Activated CD4-positive, alpha-beta T cell treated with anti-CD3 and anti-CD28 coated beads for 48 hours (primary cell): ENCODE measurements around the gene CAPN6.

Experiments used
- DNase-seq: peaks from one replicate; pipeline ENCODE4 v3.0.0-alpha.2; 2020

The CAPN6 gene, protein sequence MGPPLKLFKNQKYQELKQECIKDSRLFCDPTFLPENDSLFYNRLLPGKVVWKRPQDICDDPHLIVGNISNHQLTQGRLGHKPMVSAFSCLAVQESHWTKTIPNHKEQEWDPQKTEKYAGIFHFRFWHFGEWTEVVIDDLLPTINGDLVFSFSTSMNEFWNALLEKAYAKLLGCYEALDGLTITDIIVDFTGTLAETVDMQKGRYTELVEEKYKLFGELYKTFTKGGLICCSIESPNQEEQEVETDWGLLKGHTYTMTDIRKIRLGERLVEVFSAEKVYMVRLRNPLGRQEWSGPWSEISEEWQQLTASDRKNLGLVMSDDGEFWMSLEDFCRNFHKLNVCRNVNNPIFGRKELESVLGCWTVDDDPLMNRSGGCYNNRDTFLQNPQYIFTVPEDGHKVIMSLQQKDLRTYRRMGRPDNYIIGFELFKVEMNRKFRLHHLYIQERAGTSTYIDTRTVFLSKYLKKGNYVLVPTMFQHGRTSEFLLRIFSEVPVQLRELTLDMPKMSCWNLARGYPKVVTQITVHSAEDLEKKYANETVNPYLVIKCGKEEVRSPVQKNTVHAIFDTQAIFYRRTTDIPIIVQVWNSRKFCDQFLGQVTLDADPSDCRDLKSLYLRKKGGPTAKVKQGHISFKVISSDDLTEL

DNA sequence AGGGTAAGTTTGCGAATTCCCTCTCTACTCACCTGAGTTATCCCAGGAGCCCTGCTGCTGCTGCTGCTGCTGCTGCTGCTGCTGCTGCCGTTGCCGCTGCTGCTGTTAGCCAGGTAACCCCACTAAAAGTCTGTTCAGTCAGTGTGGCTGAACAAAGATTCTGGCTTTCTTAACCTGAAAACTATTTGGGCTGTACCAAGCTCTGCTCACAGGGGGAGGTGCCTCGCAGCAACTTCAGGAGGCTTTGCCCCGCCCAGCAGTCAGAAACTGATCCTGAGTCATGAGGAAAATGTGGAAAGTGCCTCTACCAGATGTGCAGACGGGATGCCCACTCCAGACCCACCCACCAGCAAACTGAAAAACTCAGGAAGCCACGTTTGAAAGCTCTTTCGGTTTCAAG is at the start of gene CAPN6:
TSS of gene CAPN6 (minus strand) at position 145 of the 400 bp plus-strand sequence. CDS start 6,547 bp downstream, outside the sequence.
- DNase-seq: no peak

DNA sequence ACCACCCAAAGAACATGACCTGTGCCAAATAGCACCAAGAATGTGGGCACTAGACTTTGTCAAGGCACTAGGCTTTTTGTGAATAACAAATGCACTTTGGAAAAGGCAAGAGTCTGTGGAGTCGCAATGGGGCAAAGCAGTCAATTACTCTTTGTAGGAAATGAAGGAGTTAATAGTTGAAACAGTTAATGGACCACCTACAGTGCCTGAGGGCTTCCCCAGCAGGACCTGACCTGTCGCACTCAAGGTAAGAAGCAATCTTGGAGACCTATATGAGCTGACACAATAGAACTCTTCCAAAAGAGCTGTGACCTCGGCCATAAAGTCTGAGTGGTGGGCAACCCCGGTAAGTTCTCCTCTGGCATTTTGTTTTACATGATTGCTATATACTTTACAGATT is 49.2 kb upstream of the CAPN6 start:
- no peak for DNase-seq

DNA sequence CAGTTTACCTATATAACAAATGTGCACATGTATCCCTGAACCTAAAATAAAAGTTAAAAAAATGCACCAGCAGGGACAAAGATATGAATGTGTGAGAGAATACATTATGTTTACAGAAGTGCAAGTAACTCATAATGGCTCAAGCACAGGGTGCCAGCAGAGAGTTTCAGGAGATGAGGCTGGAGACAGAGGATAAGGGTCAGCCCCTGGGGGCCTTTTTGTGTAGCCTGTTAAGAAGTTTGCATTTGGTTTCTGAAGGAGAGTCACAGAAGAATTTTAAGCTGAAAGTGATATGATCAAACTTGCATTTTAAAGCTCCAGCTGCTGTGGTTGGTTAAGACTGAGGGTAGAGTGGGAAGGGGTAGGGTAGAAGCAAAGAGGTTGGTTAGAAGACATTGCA is 48.6 kb upstream of the CAPN6 start:
- no peak for DNase-seq

DNA sequence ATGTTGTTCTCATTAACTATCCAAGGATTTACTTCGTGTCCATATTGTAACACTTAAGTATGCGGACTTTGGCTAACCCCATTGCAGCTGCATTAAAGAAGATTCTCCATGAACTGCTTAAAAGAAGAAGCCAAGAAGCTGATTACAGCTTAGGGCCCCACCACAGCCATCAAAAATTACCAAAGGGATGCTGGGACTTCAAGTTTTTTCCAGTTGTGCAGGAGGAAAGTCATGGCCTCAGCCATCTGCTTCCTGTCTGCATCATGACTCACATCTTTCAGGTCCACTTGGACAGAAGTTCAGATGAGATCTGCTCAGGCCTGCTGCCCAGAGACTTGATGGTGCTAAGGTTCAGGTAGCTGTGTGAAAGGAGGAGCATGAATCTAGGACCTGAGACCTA is 38.8 kb upstream of the CAPN6 start:
- no peak for DNase-seq

DNA sequence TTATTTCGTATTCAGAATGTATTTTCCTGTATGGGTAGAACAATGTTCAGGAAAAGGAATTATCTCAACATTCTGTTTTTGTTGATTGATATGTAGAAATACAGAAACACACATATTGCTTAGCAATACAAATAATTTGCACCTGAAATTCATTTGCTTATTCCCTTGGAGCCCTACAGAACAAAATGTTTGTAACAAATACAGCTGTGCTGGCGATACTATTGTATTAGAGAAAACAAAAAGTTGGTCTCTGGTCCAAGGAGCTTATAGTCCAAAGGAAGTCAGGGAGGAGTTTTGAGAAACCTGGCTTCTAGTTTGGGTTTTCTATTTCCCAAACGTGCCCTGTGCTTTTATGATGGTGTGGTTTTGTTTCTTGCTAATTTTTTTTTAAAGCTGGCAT is 37.8 kb upstream of the CAPN6 start:
- no peak for DNase-seq

DNA sequence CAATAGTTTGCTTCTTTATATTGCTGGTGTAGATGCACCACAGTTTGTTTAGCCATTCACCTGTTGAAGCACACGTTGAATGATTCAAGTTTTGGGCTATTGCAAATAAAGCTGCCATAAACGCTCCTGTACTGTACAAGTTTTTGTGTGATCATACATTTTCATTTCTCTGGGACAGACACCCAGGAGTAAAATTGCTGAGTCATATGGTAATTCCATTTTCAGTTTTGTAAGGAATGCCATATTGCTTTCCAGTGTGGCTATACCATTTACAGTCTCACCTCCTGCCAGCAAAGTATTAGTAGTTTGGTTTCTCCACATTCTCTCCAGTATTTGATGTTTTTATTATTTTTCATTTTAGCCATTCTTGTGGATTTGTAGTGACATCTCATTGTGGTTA is 32.0 kb upstream of the CAPN6 start:
- DNase-seq: no peak

DNA sequence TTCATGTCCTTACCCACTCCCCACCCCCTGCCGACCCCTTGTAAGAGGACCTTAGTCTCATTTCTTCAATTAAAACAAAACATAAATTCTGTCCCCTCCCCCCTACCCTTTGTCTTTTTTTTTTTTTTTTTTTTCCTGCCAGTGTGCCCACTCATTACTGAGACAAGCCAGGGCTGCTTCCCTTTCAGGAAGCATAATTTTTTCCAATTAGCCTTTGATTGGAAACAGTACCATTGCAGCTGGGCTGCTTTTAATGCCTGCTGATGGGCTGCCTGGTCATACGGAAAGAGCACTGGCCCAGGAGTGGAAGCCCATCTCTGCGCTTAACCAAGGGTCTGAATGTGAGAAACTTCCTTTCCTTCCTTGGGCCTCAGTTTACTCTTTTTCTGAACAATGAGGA is 18.6 kb upstream of the CAPN6 start:
- no peak for DNase-seq

DNA sequence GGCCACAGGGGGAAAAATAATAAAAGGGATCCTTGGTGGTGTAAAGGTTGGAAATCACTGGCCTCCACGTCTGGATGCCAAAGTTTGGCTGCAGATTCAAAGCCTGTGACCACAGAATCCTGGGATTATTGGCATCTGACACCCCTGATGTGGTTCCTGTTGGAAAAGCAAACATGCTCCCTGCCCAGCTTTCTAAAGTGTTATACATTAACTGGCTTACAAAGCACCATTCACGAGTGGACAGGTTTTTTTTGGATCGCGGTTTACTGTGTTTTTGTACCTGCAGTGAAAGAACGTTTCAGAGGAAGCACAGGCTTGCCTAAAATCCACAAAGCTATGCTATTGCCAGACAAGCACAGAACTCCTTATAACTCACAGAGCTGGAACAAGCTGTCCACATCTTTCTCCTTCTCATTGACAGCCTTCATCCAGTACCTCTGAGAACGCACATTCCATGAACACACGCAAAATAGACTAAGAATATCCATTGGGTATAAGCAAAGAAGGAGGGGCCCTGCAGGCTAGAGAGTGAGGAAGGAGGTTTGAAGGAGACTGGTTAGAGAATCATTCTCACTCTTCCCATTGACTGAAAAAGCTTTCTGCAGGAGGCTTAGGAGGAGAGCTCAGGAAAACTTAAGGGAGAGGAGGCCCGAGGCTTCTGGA is 14.5 kb upstream of the CAPN6 start:
- DNase-seq: no peak

DNA sequence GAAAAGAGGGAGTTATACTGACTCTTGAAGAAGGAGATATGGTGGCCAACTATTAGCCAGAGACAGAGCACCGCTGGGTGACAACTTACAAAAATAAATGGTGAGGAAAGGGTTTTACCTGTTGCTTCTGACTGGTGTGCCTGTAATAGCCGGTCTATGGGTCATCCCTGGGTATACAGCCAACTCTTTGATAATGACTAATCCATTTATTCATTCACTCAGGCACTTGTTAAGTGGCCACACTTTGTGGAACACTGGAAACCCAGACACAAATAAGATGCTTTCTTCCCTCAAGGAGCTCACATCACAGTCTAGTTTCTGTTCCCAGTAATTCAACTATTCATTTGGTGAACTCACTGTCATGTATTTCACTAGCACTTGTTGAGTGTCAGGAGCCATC is 13.2 kb upstream of the CAPN6 start:
- DNase-seq: no peak

DNA sequence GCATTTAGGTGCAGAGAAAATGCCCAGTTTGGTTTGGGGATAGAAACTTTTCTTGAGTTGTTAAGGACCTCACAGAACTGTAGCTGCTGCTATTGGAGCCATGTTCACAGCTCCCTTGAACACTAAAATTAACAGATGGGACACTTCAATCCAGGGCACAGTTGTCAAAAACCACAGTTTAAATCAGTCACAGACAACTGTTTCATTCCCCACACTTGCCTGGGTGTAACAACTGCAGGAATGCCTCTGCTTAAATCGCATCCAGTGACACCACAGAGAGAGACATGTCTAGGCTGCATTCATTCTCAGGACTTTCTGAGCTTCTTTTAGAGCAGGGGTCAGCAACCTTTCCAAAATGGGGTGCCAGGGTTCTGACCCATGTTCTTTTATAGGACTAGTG is 12.7 kb upstream of the CAPN6 start:
- DNase-seq: no peak

DNA sequence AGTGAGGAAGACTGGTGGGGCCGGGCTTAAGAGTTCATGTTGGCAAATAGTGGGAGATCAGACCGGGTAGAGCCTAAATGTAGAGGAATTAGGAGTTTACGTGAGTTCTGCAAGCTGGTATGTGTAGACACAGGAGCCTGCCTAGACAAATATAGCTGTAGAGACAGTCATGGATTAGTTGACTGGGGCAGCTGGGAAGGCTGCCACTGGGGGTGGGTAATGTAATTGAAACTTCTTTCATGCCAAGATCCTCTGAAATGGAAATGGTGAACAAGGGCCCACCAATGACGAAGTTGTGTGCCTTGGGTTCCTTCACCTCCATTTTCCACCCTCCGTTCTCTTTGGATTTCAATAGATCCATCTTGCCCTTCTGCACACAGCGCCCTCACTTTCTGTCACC is 11.9 kb upstream of the CAPN6 start:
- no peak for DNase-seq

DNA sequence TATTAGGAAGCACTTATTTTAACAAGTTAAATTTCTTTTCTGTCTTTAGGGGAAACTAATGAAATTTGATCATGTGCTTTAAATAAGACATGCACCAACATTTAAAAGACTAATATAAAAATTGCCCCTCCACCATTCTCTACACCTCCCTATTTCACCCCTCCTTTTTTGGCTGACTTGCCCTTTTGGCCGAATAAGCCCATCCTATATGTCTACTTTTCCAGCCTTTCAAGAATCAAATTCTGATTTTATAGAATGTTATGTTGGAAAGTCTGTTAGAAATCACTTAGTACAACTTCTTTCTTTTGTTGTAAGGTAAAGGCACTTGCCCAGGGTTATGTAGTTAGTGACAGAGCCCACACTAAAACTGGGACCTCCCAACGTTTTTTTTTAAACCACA is 1.8 kb downstream of the CAPN6 start:
- no peak for DNase-seq

DNA sequence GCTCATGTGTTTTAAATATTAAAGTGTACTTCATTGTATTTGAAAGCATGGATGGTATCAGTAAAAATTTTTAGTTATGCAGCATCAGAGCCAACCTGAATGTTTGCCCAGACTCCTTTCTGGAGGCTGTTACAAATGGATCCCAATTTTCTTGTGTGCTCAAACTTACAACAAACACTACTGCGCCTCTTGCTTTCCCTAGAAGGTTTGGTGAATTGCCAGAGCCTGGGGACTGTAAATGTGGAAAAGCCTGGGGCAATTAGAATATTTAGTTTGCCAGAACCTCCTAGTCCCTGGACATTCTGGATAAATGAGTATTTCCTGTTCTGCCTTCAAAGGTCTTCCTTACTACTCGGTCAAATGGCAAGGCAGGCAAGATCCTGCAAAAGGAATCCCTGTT is 4.8 kb downstream of the CAPN6 start:
- no peak for DNase-seq

DNA sequence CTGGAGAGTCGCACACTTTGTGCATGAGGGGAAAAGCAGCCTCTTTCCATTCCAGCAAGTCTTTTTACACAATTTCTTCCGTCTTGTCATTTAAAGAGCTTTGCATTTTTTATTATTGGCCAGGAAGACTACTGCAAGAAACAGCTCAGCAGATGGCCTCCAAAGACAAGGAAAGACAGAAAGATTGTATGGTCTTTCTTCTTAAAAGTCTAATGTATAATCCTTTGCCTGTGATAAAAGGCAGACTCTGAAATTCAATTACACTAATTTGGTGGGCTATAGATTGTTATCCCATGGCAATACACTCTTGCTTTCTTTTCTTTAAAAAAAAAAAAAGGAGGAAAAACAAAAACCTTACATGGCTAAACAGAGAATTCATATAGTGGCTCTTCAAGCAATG is 5.9 kb downstream of the CAPN6 start:
- no peak for DNase-seq

DNA sequence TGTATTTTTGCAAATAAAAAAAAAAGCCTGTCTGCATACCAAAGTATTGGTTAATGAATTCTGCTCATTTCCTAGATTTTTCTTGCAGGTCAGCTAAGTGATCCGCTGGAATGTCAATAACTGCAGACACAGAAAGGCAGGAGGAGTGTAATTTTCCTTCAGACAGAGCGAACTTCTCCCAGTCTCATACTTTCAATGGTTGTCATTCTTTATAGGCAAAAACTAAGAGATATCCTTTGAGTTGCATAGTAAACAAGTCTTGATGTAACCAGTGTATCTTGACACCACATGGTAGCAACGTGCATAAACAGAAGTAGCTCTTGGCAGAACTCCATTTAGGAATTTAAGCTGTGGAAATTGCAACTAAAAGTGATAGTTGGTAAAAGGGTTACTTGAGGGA is 8.2 kb downstream of the CAPN6 start:
- DNase-seq: no peak

DNA sequence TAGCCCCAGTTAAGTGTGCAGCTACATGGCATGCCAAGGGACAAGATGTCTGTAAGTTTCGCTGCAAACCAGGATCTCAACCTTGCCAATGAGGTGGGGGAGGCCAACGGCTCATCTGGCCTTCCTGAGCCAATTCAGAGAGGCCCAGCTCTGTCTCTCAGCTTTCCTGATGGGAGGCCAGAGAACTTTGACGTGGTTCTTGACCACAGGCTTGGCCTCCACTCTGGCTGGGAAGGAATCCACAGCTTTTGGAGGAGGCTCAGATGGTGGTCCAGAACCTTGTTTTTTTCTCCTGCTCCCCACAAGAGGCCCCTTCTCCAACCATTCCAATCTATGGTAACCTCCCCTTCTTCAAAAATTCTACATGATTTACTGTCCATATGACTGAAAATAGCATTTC is 9.8 kb downstream of the CAPN6 start:
- DNase-seq: no peak

DNA sequence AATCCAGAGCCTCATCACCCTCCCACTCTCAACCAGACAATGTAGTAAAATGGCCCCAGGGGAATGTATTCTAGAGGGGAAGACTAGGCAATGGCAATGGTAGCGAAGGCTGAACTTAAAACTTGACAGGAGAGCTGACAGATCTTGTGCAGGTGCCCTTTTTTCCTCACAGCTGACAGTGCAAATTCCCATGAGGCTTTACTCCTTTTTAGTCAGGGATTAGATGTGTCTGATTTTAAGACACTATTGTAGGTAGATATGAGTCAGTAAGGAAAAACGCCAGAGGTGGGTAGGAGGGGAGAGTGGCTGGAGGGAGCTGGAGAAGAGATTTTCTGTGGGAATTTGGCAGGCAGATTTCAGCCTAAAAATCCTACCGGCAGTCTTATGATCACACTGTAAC is 10.7 kb downstream of the CAPN6 start:
- no peak for DNase-seq

DNA sequence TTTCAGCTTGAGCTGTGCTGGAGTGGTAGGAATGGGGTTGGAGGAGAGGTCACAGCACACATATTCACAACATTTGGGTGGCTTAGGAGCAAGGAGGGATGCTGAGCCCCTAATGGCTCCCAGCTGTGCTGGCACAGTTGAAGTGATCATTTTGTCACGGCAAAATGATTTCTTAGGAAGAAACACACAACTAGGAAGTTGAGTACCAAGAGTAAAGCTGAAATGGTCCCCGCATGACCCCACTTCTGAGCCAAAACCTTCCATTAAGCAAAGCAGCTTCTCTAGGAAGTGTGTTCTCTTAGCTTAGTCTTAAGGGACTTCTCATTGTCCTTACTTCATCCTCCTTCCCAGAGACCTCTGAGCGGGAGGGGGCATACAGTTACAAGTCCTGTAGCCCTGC is 12.6 kb downstream of the CAPN6 start:
- no peak for DNase-seq

DNA sequence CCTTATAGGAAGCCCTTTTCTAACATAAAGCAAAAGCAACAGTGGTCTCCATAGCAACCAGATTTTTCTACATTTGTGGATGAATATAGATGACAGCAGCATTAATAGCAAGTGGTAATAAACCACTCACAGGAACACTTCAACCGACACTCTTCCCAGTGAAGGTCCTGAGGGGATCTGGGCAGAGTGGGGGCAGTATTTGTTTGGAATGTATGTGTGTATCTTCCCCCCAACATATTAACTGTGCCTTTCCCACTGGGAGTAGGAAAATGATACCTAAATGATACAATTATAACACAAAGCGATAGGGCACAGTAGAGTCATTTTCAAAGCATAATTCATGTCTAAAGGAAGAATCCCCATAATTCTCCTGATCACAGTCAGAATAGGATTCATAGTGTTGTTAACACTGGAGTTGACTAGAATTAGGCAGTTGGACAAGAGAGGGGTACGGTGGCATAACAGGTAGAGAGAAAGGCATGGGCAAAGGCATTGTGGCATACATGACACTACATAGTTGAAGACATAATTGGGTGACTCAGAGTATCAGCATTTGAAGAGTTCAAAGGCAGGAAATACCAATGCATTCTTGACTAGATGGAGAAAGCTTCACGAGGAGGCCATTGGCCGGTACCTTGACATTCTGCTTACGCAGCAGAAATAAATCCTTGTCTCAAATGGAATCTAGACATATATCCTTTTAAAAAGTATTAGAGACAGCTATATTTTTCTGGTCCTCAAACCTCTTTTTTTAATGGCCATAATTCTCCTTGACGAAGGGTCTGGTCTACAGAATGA is 15.2 kb downstream of the CAPN6 start:
- DNase-seq: no peak

DNA sequence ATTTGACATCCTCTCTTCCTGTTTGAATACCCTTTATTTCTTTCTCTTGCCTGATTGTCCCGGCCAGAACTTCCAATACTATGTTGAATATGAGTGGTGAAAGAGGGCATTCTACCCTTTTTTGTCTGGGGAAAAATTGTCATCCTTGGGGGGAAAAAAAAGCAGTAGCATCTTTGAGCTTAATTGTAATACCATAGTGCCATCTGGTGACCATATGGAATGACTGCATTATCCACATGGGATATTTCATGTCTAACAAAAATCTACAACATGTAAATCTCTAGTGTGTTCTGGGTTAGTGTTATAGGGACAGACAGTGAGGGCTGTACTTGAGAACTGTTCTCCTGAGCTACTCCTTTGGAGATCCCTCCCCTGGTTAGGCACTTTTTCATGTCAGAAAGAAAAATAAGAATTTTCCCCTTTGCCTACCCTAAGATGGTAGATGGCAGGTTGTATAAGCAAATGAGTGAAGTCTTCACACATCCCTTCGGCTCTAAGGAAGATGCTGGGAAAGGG is 26.0 kb downstream of the CAPN6 start:
- DNase-seq: no peak

DNA sequence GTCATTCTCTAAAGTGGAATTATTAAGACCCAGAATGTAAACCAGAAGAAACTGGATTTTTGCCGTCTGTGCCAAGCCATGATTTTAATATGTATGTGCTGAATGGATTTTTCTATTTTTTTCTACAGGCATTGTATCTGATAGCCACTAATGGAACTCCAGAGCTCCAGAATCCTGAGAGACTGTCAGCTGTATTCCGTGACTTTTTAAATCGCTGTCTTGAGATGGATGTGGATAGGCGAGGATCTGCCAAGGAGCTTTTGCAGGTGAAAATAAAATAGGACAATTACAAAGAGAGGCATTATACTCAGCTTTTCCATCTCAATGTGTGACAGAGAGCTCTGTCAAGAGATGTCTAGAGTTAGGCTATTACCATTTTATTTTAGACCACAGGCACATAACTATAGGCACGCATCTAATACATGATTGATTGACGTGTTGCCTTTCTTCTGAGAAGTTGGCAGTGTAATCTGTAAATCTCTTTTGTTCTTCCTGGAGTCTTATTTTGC is 53.9 kb downstream of the CAPN6 start:
- no peak for DNase-seq

DNA sequence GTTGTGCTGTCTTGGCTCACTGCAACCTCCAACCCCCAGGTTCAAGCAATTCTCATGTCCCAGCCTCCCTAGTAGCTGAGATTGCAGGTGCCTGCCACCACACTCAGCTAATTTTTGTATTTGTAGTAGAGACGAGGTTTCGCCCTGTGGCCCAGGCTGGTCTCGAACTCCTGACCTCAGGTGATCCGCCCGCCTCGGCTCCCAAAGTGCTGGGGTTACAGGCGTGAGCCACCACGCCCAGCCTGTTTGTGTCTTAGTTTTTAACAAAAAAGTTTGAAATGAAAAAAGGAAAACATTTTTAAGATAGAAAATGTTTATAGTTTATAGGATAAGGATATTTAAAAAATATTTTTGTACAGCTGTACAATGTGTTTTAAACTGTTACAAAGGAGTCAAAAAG is 62.4 kb downstream of the CAPN6 start:
- DNase-seq: no peak

DNA sequence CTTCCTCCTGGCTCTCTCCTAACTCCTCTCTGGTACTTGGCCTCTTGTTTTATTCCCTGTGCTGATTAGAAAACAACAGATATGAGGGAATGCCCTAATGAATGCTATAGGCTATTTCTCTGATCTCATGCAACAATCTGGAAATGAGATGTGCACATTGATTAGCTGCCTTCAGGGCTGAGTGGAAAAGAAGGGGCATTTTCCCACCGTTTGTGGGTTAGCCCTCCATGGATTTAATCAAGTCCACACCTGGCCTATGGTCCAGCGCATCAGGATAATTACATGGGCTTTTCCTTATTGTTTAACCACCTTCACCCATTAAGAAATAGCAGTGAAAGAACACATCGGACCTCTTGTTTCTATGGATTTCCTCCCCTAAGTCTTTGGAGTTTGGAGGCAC is 70.0 kb downstream of the CAPN6 start:
- no peak for DNase-seq
